ENCODE data around the gene NDUFB10.

Gene NDUFB10

GRCh38 chr16:2003231-2003826 is 44.0 kb downstream of the NDUFB10 start:
- TF ChIP-seq EZH2 (IDR thresholded peaks at IDR 0.05; ENCODE audit: borderline replicate concordance, low read length) (no peak), CTCF (IDR thresholded peaks at IDR 0.05; ENCODE audit: low read length) (no peak)
- Histone ChIP-seq H2AFZ (ENCODE audit: low read length) (no peak overlapping the region), H3K9me2 (ENCODE audit: low read depth, low read length) (no peaks in the 10 kb centered on the region), H3K27me3 (ENCODE audit: insufficient read depth, low read length) (no peaks in the 10 kb centered on the region), H3K27ac (ENCODE audit: low read depth, low read length, poor library complexity, severe bottlenecking) (no peak overlapping the region), H3K4me1 (ENCODE audit: insufficient read depth, low read length, severe bottlenecking) (peaks cover 38% of the 10 kb centered on the region), H3F3A (ENCODE audit: insufficient read depth, low read length) (no peaks in the 10 kb centered on the region), H3K79me2 (ENCODE audit: insufficient read depth, low read length) (peaks cover 4% of the 10 kb centered on the region), H3K9me3 (ENCODE audit: low read length) (no peaks in the 10 kb centered on the region), H3K36me3 (ENCODE audit: insufficient read depth, low read length) (peaks cover 60% of the 10 kb centered on the region), H3K9ac (ENCODE audit: low read length) (no peak overlapping the region), H3K4me2 (ENCODE audit: low read length) (no peak overlapping the region), H3K4me3 (ENCODE audit: low read depth, low read length, poor library complexity, severe bottlenecking) (no peak overlapping the region), H4K20me1 (ENCODE audit: insufficient read depth, low read length) (no peaks in the 10 kb centered on the region)

GRCh38 chr16:2003827-2004641 is 44.7 kb downstream of the NDUFB10 start:
- Histone ChIP-seq H4K20me1 (ENCODE audit: insufficient read depth, low read length) (no peaks in the 10 kb centered on the region), H3F3A (ENCODE audit: insufficient read depth, low read length) (no peaks in the 10 kb centered on the region), H3K79me2 (ENCODE audit: insufficient read depth, low read length) (peaks cover 9% of the 10 kb centered on the region), H3K27ac (ENCODE audit: low read depth, low read length, poor library complexity, severe bottlenecking) (no peak overlapping the region), H3K9me3 (ENCODE audit: low read length) (no peaks in the 10 kb centered on the region), H3K9ac (ENCODE audit: low read length) (no peak overlapping the region), H3K4me3 (ENCODE audit: low read depth, low read length, poor library complexity, severe bottlenecking) (no peak overlapping the region), H3K9me2 (ENCODE audit: low read depth, low read length) (no peaks in the 10 kb centered on the region), H3K4me2 (ENCODE audit: low read length) (peak overlapping the region; percentile 6; the same call in 1 of the 2 replicates), H3K36me3 (ENCODE audit: insufficient read depth, low read length) (peaks cover 53% of the 10 kb centered on the region), H2AFZ (ENCODE audit: low read length) (no peak overlapping the region), H3K27me3 (ENCODE audit: insufficient read depth, low read length) (no peaks in the 10 kb centered on the region), H3K4me1 (ENCODE audit: insufficient read depth, low read length, severe bottlenecking) (peaks cover 45% of the 10 kb centered on the region)
- peak; percentile 94 for TF ChIP-seq CTCF (IDR thresholded peaks at IDR 0.05; ENCODE audit: low read length)
- TF ChIP-seq EZH2 (IDR thresholded peaks at IDR 0.05; ENCODE audit: borderline replicate concordance, low read length) = no peak

GRCh38 chr16:2004795-2005517 is 45.6 kb downstream of the NDUFB10 start:
- TF ChIP-seq EZH2 (IDR thresholded peaks at IDR 0.05; ENCODE audit: borderline replicate concordance, low read length) (no peak), CTCF (IDR thresholded peaks at IDR 0.05; ENCODE audit: low read length) (no peak)
- no peak overlapping the region for H3K9ac ChIP-seq (ENCODE audit: low read length)
- no peak overlapping the region for H3K4me3 ChIP-seq (ENCODE audit: low read depth, low read length, poor library complexity, severe bottlenecking)
- no peaks in the 10 kb centered on the region for H3K9me3 ChIP-seq (ENCODE audit: low read length)
- H3K27me3 ChIP-seq (ENCODE audit: insufficient read depth, low read length) = no peaks in the 10 kb centered on the region
- peak overlapping the region; percentile 18; the same call in 1 of the 2 replicates for H3K4me2 ChIP-seq (ENCODE audit: low read length)
- no peak overlapping the region for H3K27ac ChIP-seq (ENCODE audit: low read depth, low read length, poor library complexity, severe bottlenecking)
- peaks cover 11% of the 10 kb centered on the region for H3K79me2 ChIP-seq (ENCODE audit: insufficient read depth, low read length)
- no peaks in the 10 kb centered on the region for H4K20me1 ChIP-seq (ENCODE audit: insufficient read depth, low read length)
- no peaks in the 10 kb centered on the region for H3K9me2 ChIP-seq (ENCODE audit: low read depth, low read length)
- H3K4me1 ChIP-seq (ENCODE audit: insufficient read depth, low read length, severe bottlenecking) = peaks cover 47% of the 10 kb centered on the region
- H2AFZ ChIP-seq (ENCODE audit: low read length) = no peak overlapping the region
- H3F3A ChIP-seq (ENCODE audit: insufficient read depth, low read length) = no peaks in the 10 kb centered on the region
- H3K36me3 ChIP-seq (ENCODE audit: insufficient read depth, low read length) = peaks cover 43% of the 10 kb centered on the region
